Upper lobe of left lung (tissue), 4 donors: Measurements from ENCODE around the gene MXI1.

Experiments used
- EP300 ChIP-seq, 4 donors: sonication (generic); formaldehyde crosslinking; IDR thresholded peaks; one replicate each; pipeline ENCODE4 v1.5.1; 2017; ENCODE audit warnings: antibody characterized with exemption in 4 of 4, control low read depth in 2 of 4
- POLR2A ChIP-seq, 4 donors: fragments of 450-650 bp; IDR thresholded peaks; one replicate each; pipeline ENCODE4 v1.5.1; 2016 to 2017; ENCODE audit warnings: antibody characterized with exemption in 4 of 4, mild to moderate bottlenecking in 2 of 4
- POLR2AphosphoS5 ChIP-seq, 2 donors: sonication (generic); formaldehyde crosslinking; IDR thresholded peaks; one replicate each; pipeline ENCODE4 v1.5.1; 2017; ENCODE audit warnings: antibody characterized with exemption in 2 of 2
- TF ChIP-seq, protein P1 (sequence below), 6 experiments: fragments of 450-650 bp in 4 of 6; fragments of 200-600 bp in 2 of 6; sonication (generic) in 2 of 6; IDR thresholded peaks; one replicate each; pipeline ENCODE4 v1.5.1; 2016 to 2019; ENCODE audit warnings: antibody characterized with exemption in 6 of 6

DNA sequence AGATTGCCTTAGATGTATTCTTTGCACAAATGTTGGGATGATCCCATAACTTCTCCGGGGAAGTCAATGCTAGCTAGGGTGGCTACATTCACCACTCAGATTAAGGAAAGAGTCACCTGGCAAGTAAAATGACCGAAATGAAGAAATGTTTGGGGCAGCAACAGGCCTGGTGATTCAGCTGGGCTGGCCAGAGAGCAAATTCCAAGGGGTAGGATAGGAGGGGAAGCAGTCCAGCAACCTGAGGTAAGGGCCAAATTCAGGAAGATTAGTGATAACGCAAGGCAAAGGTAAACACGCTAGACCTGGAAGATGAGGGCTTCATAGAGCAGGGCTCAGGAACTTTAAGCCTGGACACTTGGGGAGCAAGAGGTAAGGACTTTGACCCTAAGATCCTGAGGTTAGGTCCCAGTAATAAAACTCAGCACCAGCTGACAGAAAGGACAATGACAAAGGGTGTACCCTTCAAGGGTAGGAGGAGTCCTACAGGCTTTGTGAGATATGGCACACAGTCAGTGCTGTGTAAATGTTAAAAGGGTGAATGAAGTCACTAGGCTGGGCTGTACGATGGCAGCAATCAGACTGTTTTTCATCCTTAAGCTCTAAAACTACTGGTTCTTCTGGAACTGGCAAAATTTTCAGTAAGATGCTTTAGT is 120.0 kb downstream of the MXI1 start:
- TF ChIP-seq POLR2A (IDR thresholded peaks at IDR 0.05) (no peak), EP300 (IDR thresholded peaks at IDR 0.05) (no peak), POLR2AphosphoS5 (IDR thresholded peaks at IDR 0.05) (no peak)
- TF ChIP-seq, protein P1, sequence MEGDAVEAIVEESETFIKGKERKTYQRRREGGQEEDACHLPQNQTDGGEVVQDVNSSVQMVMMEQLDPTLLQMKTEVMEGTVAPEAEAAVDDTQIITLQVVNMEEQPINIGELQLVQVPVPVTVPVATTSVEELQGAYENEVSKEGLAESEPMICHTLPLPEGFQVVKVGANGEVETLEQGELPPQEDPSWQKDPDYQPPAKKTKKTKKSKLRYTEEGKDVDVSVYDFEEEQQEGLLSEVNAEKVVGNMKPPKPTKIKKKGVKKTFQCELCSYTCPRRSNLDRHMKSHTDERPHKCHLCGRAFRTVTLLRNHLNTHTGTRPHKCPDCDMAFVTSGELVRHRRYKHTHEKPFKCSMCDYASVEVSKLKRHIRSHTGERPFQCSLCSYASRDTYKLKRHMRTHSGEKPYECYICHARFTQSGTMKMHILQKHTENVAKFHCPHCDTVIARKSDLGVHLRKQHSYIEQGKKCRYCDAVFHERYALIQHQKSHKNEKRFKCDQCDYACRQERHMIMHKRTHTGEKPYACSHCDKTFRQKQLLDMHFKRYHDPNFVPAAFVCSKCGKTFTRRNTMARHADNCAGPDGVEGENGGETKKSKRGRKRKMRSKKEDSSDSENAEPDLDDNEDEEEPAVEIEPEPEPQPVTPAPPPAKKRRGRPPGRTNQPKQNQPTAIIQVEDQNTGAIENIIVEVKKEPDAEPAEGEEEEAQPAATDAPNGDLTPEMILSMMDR (IDR thresholded peaks at IDR 0.05), result no peak
